ENCODE results near the gene CLCN5. TPM values are rescaled to one million over a fixed set of nuclear protein-coding genes. Genes with fewer than 3 reads are reported as not detected.

The CLCN5 gene
- polyA plus RNA-seq, 1 donor, result 40.8 TPM

- no peaks in the 10 kb centered on the region for H3K27me3 ChIP-seq (ENCODE audit: control insufficient read depth, insufficient read depth, low read length)
- DNase-seq, result no peak
- H3K9me3 ChIP-seq (ENCODE audit: control insufficient read depth, low read depth, low read length), result no peaks in the 10 kb centered on the region
- no peaks in the 10 kb centered on the region for H3K36me3 ChIP-seq (ENCODE audit: control insufficient read depth, insufficient read depth, low read length)
- no peak overlapping the region for H3K4me3 ChIP-seq (ENCODE audit: low read length)
- WGBS (ENCODE audit: insufficient coverage, low lambda C conversion rate), result no CpG with 5 or more reads among the region's 2 CpGs
- H3K27ac ChIP-seq (ENCODE audit: low read length), result no peak overlapping the region
- H3K4me1 ChIP-seq (ENCODE audit: control insufficient read depth, insufficient read depth, low read length), result no peaks in the 10 kb centered on the region
Observed at GRCh38 chrX:49932791-49933190, 10.4 kb downstream of the CLCN5 start.

- Histone ChIP-seq H3K4me3 (ENCODE audit: low read length) (no peak overlapping the region), H3K27me3 (ENCODE audit: control insufficient read depth, insufficient read depth, low read length) (no peaks in the 10 kb centered on the region), H3K9me3 (ENCODE audit: control insufficient read depth, low read depth, low read length) (no peaks in the 10 kb centered on the region), H3K27ac (ENCODE audit: low read length) (no peak overlapping the region), H3K36me3 (ENCODE audit: control insufficient read depth, insufficient read depth, low read length) (no peaks in the 10 kb centered on the region), H3K4me1 (ENCODE audit: control insufficient read depth, insufficient read depth, low read length) (no peaks in the 10 kb centered on the region)
- no CpG with 5 or more reads among the region's 3 CpGs for WGBS (ENCODE audit: insufficient coverage, low lambda C conversion rate)
- no peak for DNase-seq
Observed at GRCh38 chrX:49934148-49934547, 11.8 kb downstream of the CLCN5 start.

GRCh38 chrX:49934729-49935128 lies 12.3 kb downstream of the CLCN5 start:
- no peaks in the 10 kb centered on the region for H3K27me3 ChIP-seq (ENCODE audit: control insufficient read depth, insufficient read depth, low read length)
- WGBS (ENCODE audit: insufficient coverage, low lambda C conversion rate), result no CpG with 5 or more reads among the region's 3 CpGs
- H3K27ac ChIP-seq (ENCODE audit: low read length), result no peak overlapping the region
- H3K36me3 ChIP-seq (ENCODE audit: control insufficient read depth, insufficient read depth, low read length), result no peaks in the 10 kb centered on the region
- no peaks in the 10 kb centered on the region for H3K9me3 ChIP-seq (ENCODE audit: control insufficient read depth, low read depth, low read length)
- H3K4me1 ChIP-seq (ENCODE audit: control insufficient read depth, insufficient read depth, low read length), result no peaks in the 10 kb centered on the region
- DNase-seq, result no peak
- no peak overlapping the region for H3K4me3 ChIP-seq (ENCODE audit: low read length)

- no CpG with 5 or more reads among the region's 2 CpGs for WGBS (ENCODE audit: insufficient coverage, low lambda C conversion rate)
- no peaks in the 10 kb centered on the region for H3K36me3 ChIP-seq (ENCODE audit: control insufficient read depth, insufficient read depth, low read length)
- H3K9me3 ChIP-seq (ENCODE audit: control insufficient read depth, low read depth, low read length), result no peaks in the 10 kb centered on the region
- H3K27me3 ChIP-seq (ENCODE audit: control insufficient read depth, insufficient read depth, low read length), result no peaks in the 10 kb centered on the region
- DNase-seq, result no peak
- H3K4me3 ChIP-seq (ENCODE audit: low read length), result no peak overlapping the region
- H3K4me1 ChIP-seq (ENCODE audit: control insufficient read depth, insufficient read depth, low read length), result no peaks in the 10 kb centered on the region
- H3K27ac ChIP-seq (ENCODE audit: low read length), result no peak overlapping the region
Observed at GRCh38 chrX:49947781-49948180, 25.4 kb downstream of the CLCN5 start.

GRCh38 chrX:49949961-49950360 lies 27.6 kb downstream of the CLCN5 start:
- H3K27me3 ChIP-seq (ENCODE audit: control insufficient read depth, insufficient read depth, low read length), result no peaks in the 10 kb centered on the region
- WGBS (ENCODE audit: insufficient coverage, low lambda C conversion rate), result no CpG with 5 or more reads among the region's 1 CpG

GRCh38 chrX:49951524-49952193 lies 29.3 kb downstream of the CLCN5 start:
- Histone ChIP-seq H3K36me3 (ENCODE audit: control insufficient read depth, insufficient read depth, low read length) (peaks cover 2% of the 10 kb centered on the region), H3K4me3 (ENCODE audit: low read length) (no peak overlapping the region), H3K27me3 (ENCODE audit: control insufficient read depth, insufficient read depth, low read length) (no peaks in the 10 kb centered on the region), H3K9me3 (ENCODE audit: control insufficient read depth, low read depth, low read length) (no peaks in the 10 kb centered on the region), H3K27ac (ENCODE audit: low read length) (no peak overlapping the region), H3K4me1 (ENCODE audit: control insufficient read depth, insufficient read depth, low read length) (no peaks in the 10 kb centered on the region)
- no peak for DNase-seq
- no CpG with 5 or more reads among the region's 1 CpG for WGBS (ENCODE audit: insufficient coverage, low lambda C conversion rate)

More at GRCh38 chrX:49949961-49950360, 27.6 kb downstream of the CLCN5 start:
- Histone ChIP-seq H3K4me1 (ENCODE audit: control insufficient read depth, insufficient read depth, low read length) (no peaks in the 10 kb centered on the region), H3K27ac (ENCODE audit: low read length) (no peak overlapping the region), H3K36me3 (ENCODE audit: control insufficient read depth, insufficient read depth, low read length) (peaks cover 2% of the 10 kb centered on the region), H3K4me3 (ENCODE audit: low read length) (no peak overlapping the region), H3K9me3 (ENCODE audit: control insufficient read depth, low read depth, low read length) (no peaks in the 10 kb centered on the region)
- DNase-seq, result no peak

GRCh38 chrX:49956313-49956712 lies 33.9 kb downstream of the CLCN5 start:
- no peak overlapping the region for H3K27ac ChIP-seq (ENCODE audit: low read length)
- no peak overlapping the region for H3K4me3 ChIP-seq (ENCODE audit: low read length)
- peaks cover 4% of the 10 kb centered on the region for H3K4me1 ChIP-seq (ENCODE audit: control insufficient read depth, insufficient read depth, low read length)
- peaks cover 2% of the 10 kb centered on the region for H3K36me3 ChIP-seq (ENCODE audit: control insufficient read depth, insufficient read depth, low read length)
- no peaks in the 10 kb centered on the region for H3K9me3 ChIP-seq (ENCODE audit: control insufficient read depth, low read depth, low read length)
- H3K27me3 ChIP-seq (ENCODE audit: control insufficient read depth, insufficient read depth, low read length), result no peaks in the 10 kb centered on the region
- DNase-seq, result no peak
- WGBS (ENCODE audit: insufficient coverage, low lambda C conversion rate), result no CpG with 5 or more reads among the region's 2 CpGs

GRCh38 chrX:49958727-49959485 lies 36.5 kb downstream of the CLCN5 start:
- Histone ChIP-seq H3K9me3 (ENCODE audit: control insufficient read depth, low read depth, low read length) (no peaks in the 10 kb centered on the region), H3K27ac (ENCODE audit: low read length) (peak overlapping the region; percentile 46), H3K4me1 (ENCODE audit: control insufficient read depth, insufficient read depth, low read length) (peaks cover 4% of the 10 kb centered on the region), H3K36me3 (ENCODE audit: control insufficient read depth, insufficient read depth, low read length) (no peaks in the 10 kb centered on the region), H3K4me3 (ENCODE audit: low read length) (no peak overlapping the region), H3K27me3 (ENCODE audit: control insufficient read depth, insufficient read depth, low read length) (no peaks in the 10 kb centered on the region)
- WGBS (ENCODE audit: insufficient coverage, low lambda C conversion rate), result 100% methylated on average over 1 of the region's 4 CpGs
- no peak for DNase-seq

- WGBS (ENCODE audit: insufficient coverage, low lambda C conversion rate), result no CpG with 5 or more reads among the region's 2 CpGs
- Histone ChIP-seq H3K27me3 (ENCODE audit: control insufficient read depth, insufficient read depth, low read length) (no peaks in the 10 kb centered on the region), H3K9me3 (ENCODE audit: control insufficient read depth, low read depth, low read length) (no peaks in the 10 kb centered on the region), H3K27ac (ENCODE audit: low read length) (peak overlapping the region; percentile 62), H3K4me3 (ENCODE audit: low read length) (no peak overlapping the region), H3K4me1 (ENCODE audit: control insufficient read depth, insufficient read depth, low read length) (peaks cover 4% of the 10 kb centered on the region), H3K36me3 (ENCODE audit: control insufficient read depth, insufficient read depth, low read length) (no peaks in the 10 kb centered on the region)
- DNase-seq, result no peak
Observed at GRCh38 chrX:49959602-49960001, 37.2 kb downstream of the CLCN5 start.

- H3K27me3 ChIP-seq (ENCODE audit: control insufficient read depth, insufficient read depth, low read length), result no peaks in the 10 kb centered on the region
- H3K36me3 ChIP-seq (ENCODE audit: control insufficient read depth, insufficient read depth, low read length), result no peaks in the 10 kb centered on the region
- H3K4me1 ChIP-seq (ENCODE audit: control insufficient read depth, insufficient read depth, low read length), result peaks cover 4% of the 10 kb centered on the region
- no peak overlapping the region for H3K4me3 ChIP-seq (ENCODE audit: low read length)
- WGBS (ENCODE audit: insufficient coverage, low lambda C conversion rate), result no CpG with 5 or more reads among the region's 1 CpG
- peak overlapping the region; percentile 62 for H3K27ac ChIP-seq (ENCODE audit: low read length)
- H3K9me3 ChIP-seq (ENCODE audit: control insufficient read depth, low read depth, low read length), result no peaks in the 10 kb centered on the region
- DNase-seq, result peak in 1 of 2 donors; percentile 58
Observed at GRCh38 chrX:49960061-49960460, 37.7 kb downstream of the CLCN5 start.

All from large intestine (tissue), 3 donors.